GM19193 (cell line): Measurements from ENCODE around the gene DCP1A.

Experiments used
- POLR2A ChIP-seq: IDR thresholded peaks from 4 replicates; pipeline ENCODE4 v1.6.1; 2011; ENCODE audit not compliant: insufficient read depth, insufficient read length; ENCODE audit errors: extremely low read depth

DCP1A gene

DNA sequence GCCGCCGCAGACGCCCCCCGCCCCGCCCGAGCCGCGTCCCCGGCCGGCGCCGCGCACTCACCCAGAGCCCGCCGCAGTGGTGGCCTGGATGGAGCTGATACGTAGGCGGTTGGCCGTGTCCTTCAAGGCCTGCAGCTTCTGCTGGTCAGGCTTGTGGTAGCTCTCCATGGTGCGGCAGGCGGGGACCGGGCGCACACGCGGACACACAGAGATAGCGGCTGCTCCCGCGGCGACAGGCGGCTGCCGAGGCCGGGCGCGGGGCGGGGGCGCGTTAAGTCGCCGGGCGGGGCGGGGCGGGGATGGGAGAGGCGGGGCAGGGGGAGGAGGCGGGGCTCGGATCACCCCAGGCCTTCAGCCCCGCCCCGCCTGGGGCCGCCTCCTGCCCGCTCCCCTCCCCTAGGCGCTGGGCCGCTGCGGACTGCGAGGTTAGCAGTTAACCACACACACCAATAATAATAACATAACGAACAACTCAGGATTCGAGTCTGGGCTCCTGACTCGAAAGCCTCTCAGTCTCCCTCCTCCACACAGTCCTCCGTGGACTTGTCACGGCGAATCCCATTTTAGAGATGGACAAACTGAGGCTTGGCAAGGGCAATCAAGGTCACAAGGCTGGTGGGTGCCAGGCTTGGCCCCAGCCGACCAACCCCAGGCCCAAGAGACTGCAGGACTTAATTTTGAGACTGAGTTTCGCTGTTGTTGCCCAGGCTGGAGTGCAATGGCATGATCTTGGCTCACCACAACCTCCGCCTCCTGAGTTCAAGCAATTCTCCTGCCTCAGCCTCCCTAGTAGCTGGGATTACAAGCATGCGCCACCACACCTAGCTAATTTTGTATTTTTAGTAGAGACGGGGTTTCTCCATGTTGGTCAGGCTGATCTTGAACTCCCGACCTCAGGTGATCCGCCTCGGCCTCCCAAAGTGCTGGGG, 91.3 kb downstream of the DCP1A start, which contains the start of gene TKT:
TSS of gene TKT (minus strand) at position 248 of the 929 bp plus-strand sequence. CDS start at position 168, 80 bp downstream.
- peak; percentile 82 for TF ChIP-seq POLR2A

GRCh38 chr3:53255423-53255774, 91.9 kb downstream of the DCP1A start:
- TF ChIP-seq POLR2A, result peak; percentile 9

DNA sequence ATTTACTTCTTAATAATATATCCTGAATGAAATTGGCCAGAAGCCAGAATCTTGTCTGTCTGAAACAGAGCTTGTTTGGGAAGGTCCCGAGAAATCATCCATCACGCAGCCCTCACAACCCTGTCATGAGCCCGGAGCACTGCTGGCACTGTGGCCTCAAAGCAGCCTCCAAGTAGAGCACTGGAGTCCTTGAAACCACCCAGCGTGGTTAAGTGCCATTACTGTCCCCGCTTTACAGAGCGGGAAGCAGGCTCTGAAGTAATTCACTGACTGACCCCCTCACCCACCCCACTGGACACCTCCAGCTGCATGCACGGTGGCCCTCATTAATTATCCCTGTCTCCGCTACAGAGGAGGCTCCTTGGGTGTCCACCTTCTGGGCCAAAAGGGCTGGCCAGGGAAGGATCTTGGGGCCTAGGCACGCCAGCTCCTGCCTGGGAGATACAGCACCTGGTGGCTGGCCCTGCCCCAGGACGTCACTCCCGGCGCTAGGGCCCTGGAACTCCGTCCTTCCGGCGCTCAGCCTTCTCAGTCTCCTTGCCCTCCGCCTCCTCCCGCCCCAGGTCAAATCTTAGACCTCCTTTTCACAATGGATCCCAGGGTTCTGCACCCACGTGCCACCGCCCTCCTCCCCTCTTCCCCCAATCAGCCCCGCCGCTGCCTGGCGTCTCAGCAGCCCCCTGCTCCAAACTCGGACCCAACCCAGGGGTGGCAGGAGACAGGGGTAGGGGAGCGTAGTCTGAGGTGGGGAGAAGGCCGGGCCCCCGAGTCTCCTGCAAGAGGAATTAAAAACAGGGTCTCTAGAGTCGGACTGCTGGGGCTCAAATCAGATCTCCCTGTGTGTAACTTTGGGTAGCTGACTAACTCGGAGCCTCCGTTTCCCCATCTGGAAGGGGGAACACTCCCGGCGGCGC, 92.6 kb downstream of the DCP1A start:
- TF ChIP-seq POLR2A, result no peak

- no peak for TF ChIP-seq POLR2A
These were observed 93.4 kb downstream of the DCP1A start for GRCh38 chr3:53253707-53254508.

DNA sequence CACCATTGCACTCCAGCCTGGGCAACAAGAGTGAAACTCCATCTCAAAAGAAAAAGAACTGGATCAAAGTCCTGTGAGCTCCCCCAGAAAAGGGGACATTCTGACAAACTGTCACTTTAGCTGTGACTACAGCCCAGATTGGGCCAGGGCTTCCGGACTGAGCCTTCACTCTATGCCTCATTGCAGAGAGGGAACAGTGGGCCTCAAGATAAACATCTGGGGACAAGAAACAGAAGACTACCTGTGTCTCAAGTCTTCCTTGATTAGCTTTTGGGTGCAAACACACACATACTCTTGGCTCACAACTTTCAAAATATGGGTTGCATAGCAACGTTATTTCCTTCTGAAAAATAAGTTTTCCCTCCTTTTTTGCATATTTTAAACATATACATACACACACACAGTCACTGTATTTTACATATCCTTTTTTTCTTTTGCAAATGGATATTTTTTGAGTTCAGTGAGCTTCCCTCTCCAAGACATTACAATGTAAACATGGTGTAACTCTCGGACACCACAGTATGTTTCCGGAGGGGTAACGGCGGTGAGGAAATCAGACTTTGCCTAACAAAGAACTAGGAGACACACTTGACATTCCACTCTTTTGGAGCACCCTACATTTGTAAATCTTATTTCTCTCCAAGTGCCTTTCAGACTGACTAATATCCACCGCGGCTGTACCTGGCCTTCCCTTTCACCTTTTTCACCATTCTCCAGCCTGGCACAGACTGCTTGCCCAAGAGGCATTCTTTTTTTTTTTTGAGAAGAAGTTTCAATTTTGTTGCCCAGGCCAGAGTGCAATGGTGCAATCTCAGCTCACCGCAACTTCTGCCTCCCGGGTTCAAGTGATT, 95.0 kb downstream of the DCP1A start:
- no peak for TF ChIP-seq POLR2A

- TF ChIP-seq POLR2A, result no peak
These were observed 96.3 kb downstream of the DCP1A start for GRCh38 chr3:53250881-53251605.

- no peak for TF ChIP-seq POLR2A
These were observed 96.9 kb downstream of the DCP1A start for GRCh38 chr3:53250453-53250852.

- TF ChIP-seq POLR2A, result no peak
These were observed 99.2 kb downstream of the DCP1A start for GRCh38 chr3:53248161-53248560.

DNA sequence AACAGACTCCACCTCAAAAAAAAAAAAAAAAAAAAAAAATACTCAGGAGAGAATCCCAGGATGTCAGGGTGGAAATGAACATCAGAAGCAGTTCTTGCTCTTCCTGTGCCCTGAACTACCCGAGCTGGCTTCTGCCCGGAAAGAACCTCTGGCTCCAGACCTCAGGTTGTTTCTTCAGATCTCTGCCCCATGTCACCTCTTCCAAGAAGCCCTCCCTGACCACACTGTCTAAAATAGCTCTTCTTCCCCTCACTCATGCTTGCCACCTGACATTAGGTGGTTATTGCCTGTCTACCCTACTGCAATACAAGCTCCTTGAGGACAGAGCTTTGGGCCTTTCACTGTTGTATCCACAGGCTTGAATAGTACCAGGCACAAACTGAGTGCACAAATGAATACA, 99.7 kb downstream of the DCP1A start:
- no peak for TF ChIP-seq POLR2A

GRCh38 chr3:53244271-53244670, 103.1 kb downstream of the DCP1A start:
- no peak for TF ChIP-seq POLR2A

DNA sequence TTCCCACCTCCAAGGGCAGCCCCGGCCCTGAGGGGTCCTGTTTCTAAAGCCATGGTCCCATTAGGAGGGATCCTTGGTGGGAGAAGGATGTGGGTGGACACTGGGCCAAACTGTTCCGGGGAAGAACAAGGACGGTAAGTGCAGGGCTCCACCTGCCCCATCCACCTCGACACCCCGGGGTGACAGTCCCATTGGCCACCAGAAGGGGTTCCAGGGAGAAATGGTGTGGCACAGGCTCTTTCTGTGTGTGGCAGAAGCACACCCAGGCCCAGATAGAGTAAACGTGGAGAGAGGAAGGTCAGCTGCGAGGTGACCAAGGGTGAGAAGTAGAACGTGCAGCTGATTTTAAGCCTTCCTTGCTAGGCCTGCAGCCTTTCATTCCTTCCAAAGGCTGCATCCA, 103.6 kb downstream of the DCP1A start:
- no peak for TF ChIP-seq POLR2A

DNA sequence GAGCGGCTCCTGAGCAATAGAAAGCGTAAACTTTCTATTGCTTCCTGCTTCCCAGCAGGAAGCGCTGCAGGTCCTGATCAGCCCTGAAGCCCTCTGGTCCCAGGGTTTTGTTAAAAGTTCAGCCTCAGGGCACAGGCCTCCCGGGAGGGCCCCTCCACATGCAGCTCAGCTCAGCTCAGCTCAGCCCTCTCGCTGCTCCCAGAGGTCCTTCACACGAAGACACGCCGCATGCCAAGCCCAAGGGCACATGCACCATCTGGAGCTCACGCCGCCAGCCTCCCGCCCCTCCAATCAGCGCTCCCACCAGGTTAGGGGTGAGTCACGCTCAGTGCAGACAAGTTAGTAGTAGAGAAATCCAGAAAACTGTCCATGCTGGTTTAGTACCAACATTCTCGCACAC, 104.2 kb downstream of the DCP1A start:
- TF ChIP-seq POLR2A, result no peak

DNA sequence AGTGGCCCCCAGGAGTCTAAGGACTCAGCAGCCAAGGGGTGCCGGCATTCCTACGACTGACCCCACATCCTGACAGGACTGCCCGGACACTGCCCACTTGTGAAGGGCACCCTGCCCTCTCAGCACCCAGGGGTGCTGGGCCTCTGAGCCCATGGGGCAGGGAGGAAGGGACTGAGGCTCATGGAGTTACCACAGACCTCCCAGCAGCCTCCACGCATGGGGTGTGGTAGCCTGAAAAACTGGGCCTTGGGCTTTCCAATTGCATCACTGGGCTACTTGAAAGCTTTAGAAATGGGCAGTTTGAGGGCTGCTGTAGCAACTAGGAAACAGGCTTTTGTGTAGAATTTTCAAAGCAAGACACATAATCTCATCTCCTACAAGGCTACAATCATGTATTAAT, 104.7 kb downstream of the DCP1A start:
- no peak for TF ChIP-seq POLR2A
